Activated T-helper 17 cell treated with anti-CD3 and anti-CD28 coated beads, Interleukin-2, amount 50 U/mL, for 72 hours (primary cell): ENCODE data around the gene DDIT3. TPM values are rescaled to one million over a fixed set of nuclear protein-coding genes. Genes with fewer than 3 reads are reported as not detected.
A peak's percentile ranks its signal among the peaks of the same experiment; 100 is the strongest.

Source experiments
- ATAC-seq: fragments of 150-1000 bp; cut with Tn5 transposase; replicated peaks from 2 replicates; pipeline ENCODE4 v1.10.0; 2021; ENCODE audit warnings: mild to moderate bottlenecking, moderate library complexity
- H3K27ac Mint-ChIP-seq: one replicate; pipeline ENCODE4 v1.8.0; 2022; ENCODE audit warnings: mixed read lengths
- H3K27me3 Mint-ChIP-seq: one replicate; pipeline ENCODE4 v1.8.0; 2022; ENCODE audit warnings: mixed read lengths
- H3K36me3 Mint-ChIP-seq: one replicate; pipeline ENCODE4 v1.8.0; 2022; ENCODE audit warnings: low read depth, mild to moderate bottlenecking, mixed read lengths
- H3K4me1 Mint-ChIP-seq: one replicate; pipeline ENCODE4 v1.8.0; 2022; ENCODE audit warnings: mixed read lengths
- H3K4me3 Mint-ChIP-seq: one replicate; pipeline ENCODE4 v1.8.0; 2022; ENCODE audit warnings: mild to moderate bottlenecking, mixed read lengths
- H3K9me3 Mint-ChIP-seq: one replicate; pipeline ENCODE4 v1.8.0; 2022; ENCODE audit warnings: mixed read lengths
- total RNA-seq, 2 donors: library from RNA; stranded (reverse); gene quantifications; one replicate each; pipeline ENCODE4 v1.2.3, GENCODE V29; 2022

DDIT3 gene
- total RNA-seq, 2 donors from 2014 or later = 14.2 to 25.3 TPM

DNA sequence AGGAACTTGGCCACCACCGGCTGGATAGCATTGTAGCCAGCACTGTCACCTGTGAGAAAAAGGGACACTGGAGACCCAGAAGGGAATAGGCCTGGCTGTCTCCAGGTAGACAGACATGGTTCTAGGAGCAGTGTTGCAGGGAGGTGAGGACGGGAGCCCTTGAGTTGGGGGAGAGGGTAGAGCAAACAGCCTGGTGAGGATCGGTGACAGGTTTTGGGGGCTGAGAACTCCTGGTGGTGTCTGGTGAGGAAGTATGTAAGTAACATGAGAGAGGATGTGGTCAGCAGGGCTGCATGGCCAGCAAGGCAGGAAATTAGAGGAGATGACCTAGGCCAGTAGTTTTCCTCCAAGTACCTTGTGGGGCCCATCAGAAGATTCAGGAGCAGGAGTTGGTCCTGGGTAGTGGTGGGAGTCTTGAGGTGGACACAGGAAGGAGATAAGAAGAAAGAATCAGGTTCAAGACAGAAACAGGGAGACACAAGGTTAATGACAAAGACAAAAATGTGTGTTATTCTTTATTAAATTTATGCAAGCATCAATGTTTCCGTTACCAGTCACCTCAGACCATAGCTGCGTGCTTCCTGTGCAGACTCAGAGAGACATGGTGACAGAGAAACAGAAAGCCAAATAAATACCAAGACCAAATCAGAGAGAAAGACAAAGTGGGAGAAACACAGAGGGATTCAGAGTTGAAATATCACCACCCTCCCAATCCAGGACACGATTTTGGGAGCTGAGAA, 40.8 kb downstream of the DDIT3 start, which contains the start of gene ARHGAP9:
Gene ARHGAP9 (minus strand): TSS at position 491 of the 740 bp plus-strand sequence. CDS start 460 bp downstream, at position 31.
- Mint-ChIP-seq H3K27me3 (no peaks in the 10 kb centered on the region), H3K4me1 (peaks cover 44% of the 10 kb centered on the region), H3K27ac (peak within 1 kb of the TSS; percentile 96), H3K4me3 (peak within 1 kb of the TSS; percentile 92), H3K36me3 (peaks cover 51% of the 10 kb centered on the region), H3K9me3 (no peaks in the 10 kb centered on the region)
- peak; percentile 64 for ATAC-seq

DNA sequence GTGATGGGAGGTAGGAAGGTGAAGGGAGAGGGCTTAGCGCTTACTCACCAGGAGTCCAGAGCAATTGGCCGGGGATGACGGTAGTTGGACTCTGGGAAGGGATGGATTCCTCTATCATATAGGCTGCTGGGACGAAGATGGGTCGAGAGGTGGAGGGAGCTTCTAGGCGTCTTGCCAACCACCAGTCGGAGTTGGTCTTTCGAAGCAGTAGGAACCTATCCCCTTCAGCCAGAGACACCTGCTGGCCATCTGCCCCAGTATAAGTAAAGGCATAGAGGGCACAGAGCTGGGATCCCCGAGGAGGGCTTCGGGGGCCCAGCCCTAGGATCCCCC, 41.3 kb downstream of the DDIT3 start:
- H3K9me3 Mint-ChIP-seq = no peaks in the 10 kb centered on the region
- ATAC-seq = no peak
- H3K36me3 Mint-ChIP-seq = peaks cover 56% of the 10 kb centered on the region
- H3K27me3 Mint-ChIP-seq = no peaks in the 10 kb centered on the region
- peak overlapping the region; percentile 96 for H3K27ac Mint-ChIP-seq
- peaks cover 49% of the 10 kb centered on the region for H3K4me1 Mint-ChIP-seq
- H3K4me3 Mint-ChIP-seq = peak overlapping the region; percentile 92

- Mint-ChIP-seq H3K4me3 (peak overlapping the region; percentile 92), H3K9me3 (no peaks in the 10 kb centered on the region), H3K4me1 (peaks cover 47% of the 10 kb centered on the region), H3K27me3 (no peaks in the 10 kb centered on the region), H3K36me3 (peaks cover 66% of the 10 kb centered on the region), H3K27ac (peak overlapping the region; percentile 96)
- ATAC-seq = peak; percentile 74
Measured at GRCh38 chr12:57477710-57478681, 42.3 kb downstream of the DDIT3 start.

GRCh38 chr12:57476993-57477709, 43.2 kb downstream of the DDIT3 start:
- no peaks in the 10 kb centered on the region for H3K9me3 Mint-ChIP-seq
- H3K4me1 Mint-ChIP-seq = peaks cover 46% of the 10 kb centered on the region
- peak overlapping the region; percentile 92 for H3K4me3 Mint-ChIP-seq
- no peak for ATAC-seq
- H3K27me3 Mint-ChIP-seq = no peaks in the 10 kb centered on the region
- peak overlapping the region; percentile 96 for H3K27ac Mint-ChIP-seq
- H3K36me3 Mint-ChIP-seq = peaks cover 74% of the 10 kb centered on the region

- peaks cover 82% of the 10 kb centered on the region for H3K36me3 Mint-ChIP-seq
- no peaks in the 10 kb centered on the region for H3K27me3 Mint-ChIP-seq
- no peaks in the 10 kb centered on the region for H3K9me3 Mint-ChIP-seq
- peak overlapping the region; percentile 96 for H3K27ac Mint-ChIP-seq
- peak overlapping the region; percentile 92 for H3K4me3 Mint-ChIP-seq
- peaks cover 42% of the 10 kb centered on the region for H3K4me1 Mint-ChIP-seq
- ATAC-seq = peak; percentile 31
Measured at GRCh38 chr12:57476162-57476992, 43.9 kb downstream of the DDIT3 start.

- Mint-ChIP-seq H3K4me1 (peaks cover 34% of the 10 kb centered on the region), H3K27me3 (no peaks in the 10 kb centered on the region), H3K36me3 (peaks cover 89% of the 10 kb centered on the region), H3K9me3 (no peaks in the 10 kb centered on the region), H3K4me3 (peak overlapping the region; percentile 92), H3K27ac (no peak overlapping the region)
- no peak for ATAC-seq
Measured at GRCh38 chr12:57475271-57476161, 44.8 kb downstream of the DDIT3 start.

DNA sequence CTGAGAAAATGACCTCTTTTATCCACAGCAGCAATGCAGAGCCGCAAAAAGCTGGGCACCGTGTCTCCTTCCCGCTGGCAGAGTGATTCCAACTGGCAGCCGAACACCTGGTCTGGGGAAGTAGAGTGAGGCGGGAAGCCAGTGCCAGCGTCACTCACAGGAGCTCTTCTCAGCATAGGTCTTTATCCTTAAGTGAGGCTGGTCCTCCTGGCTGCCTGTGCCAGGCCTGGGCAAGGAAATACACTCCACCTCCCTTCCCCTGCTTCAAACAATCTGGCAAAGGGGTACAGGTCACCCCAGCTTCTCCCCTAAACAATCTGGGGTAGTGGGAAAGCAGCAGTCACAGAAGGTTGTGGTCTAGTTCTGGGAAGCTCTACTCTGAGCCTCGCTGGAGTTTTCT, 45.5 kb downstream of the DDIT3 start:
- Mint-ChIP-seq H3K9me3 (no peaks in the 10 kb centered on the region), H3K27me3 (no peaks in the 10 kb centered on the region), H3K4me3 (peak overlapping the region; percentile 65), H3K27ac (peak overlapping the region; percentile 63), H3K36me3 (peaks cover 94% of the 10 kb centered on the region), H3K4me1 (peaks cover 32% of the 10 kb centered on the region)
- ATAC-seq = no peak

DNA sequence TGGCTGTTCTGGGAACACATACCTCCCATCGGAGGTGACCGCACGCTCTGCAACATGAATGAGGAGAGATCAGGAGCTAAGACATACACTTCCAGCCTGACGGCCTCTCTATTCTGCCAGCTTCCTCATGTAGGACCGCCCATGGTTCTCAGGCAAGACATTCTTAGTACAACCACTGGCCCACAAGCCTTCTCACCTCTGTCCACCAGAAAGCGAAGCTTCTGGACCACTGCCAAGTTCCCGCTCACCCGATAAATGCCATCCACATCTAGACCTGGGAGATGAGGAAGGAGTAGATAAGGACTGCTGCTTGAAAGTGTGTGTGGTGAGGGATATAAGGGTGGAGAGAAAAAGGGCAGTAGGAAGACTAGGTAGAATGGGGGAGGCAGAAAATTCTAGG, 45.9 kb downstream of the DDIT3 start:
- no peaks in the 10 kb centered on the region for H3K27me3 Mint-ChIP-seq
- peaks cover 28% of the 10 kb centered on the region for H3K4me1 Mint-ChIP-seq
- no peaks in the 10 kb centered on the region for H3K9me3 Mint-ChIP-seq
- H3K36me3 Mint-ChIP-seq = peaks cover 94% of the 10 kb centered on the region
- peak overlapping the region; percentile 63 for H3K27ac Mint-ChIP-seq
- ATAC-seq = no peak
- H3K4me3 Mint-ChIP-seq = peak overlapping the region; percentile 65

- Mint-ChIP-seq H3K4me3 (peak overlapping the region; percentile 65), H3K27ac (peak overlapping the region; percentile 63)
- ATAC-seq = no peak
Measured at GRCh38 chr12:57473886-57474285, 46.4 kb downstream of the DDIT3 start.

GRCh38 chr12:57473392-57473791, 46.9 kb downstream of the DDIT3 start:
- no peaks in the 10 kb centered on the region for H3K27me3 Mint-ChIP-seq
- H3K9me3 Mint-ChIP-seq = no peaks in the 10 kb centered on the region
- H3K27ac Mint-ChIP-seq = peak overlapping the region; percentile 63
- no peak for ATAC-seq
- H3K4me3 Mint-ChIP-seq = no peak overlapping the region
- peaks cover 18% of the 10 kb centered on the region for H3K4me1 Mint-ChIP-seq
- H3K36me3 Mint-ChIP-seq = peaks cover 97% of the 10 kb centered on the region

More at GRCh38 chr12:57473886-57474285, 46.4 kb downstream of the DDIT3 start:
- Mint-ChIP-seq H3K27me3 (no peaks in the 10 kb centered on the region), H3K4me1 (peaks cover 23% of the 10 kb centered on the region), H3K9me3 (no peaks in the 10 kb centered on the region), H3K36me3 (peaks cover 97% of the 10 kb centered on the region)

- Mint-ChIP-seq H3K27ac (peak overlapping the region; percentile 46), H3K9me3 (no peaks in the 10 kb centered on the region), H3K36me3 (peaks cover 97% of the 10 kb centered on the region), H3K27me3 (no peaks in the 10 kb centered on the region), H3K4me1 (peaks cover 16% of the 10 kb centered on the region), H3K4me3 (no peak overlapping the region)
- ATAC-seq = no peak
Measured at GRCh38 chr12:57472391-57472790, 47.9 kb downstream of the DDIT3 start.

DNA sequence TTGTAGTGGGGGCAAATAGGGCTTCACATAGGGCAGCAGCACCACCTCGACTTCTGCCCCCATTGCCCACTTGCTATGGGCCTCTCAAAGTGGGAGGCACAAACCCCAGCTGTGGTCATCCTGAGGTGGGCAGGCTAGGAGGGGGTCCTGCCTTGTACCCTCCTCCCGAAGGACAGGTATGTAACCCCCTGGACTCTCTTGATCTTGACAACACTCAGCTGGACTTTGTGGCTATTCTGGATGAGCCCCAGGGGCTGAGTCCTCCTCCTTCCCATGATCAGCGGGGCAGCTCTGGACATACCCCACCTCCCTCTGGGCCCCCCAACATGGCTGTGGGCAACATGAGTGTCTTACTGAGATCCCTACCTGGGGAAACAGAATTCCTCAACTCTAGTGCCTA, 48.7 kb downstream of the DDIT3 start:
- no peaks in the 10 kb centered on the region for H3K27me3 Mint-ChIP-seq
- ATAC-seq = no peak
- H3K4me3 Mint-ChIP-seq = no peak overlapping the region
- no peaks in the 10 kb centered on the region for H3K9me3 Mint-ChIP-seq
- peaks cover 16% of the 10 kb centered on the region for H3K4me1 Mint-ChIP-seq
- peaks cover 89% of the 10 kb centered on the region for H3K36me3 Mint-ChIP-seq
- peak overlapping the region; percentile 46 for H3K27ac Mint-ChIP-seq
